ENCODE measurements around the gene CA7.
"Not testable (repeated sequence)": the region's sequence is repeated elsewhere in the genome, so short reads cannot be mapped to it uniquely, and the experiment has no call there.

Gene CA7

GRCh38 chr16:66847533-66848067, 3.4 kb downstream of the CA7 start:
- DNase-seq: no peak

GRCh38 chr16:66848172-66848571, 4.0 kb downstream of the CA7 start:
- DNase-seq: no peak

- no peak for DNase-seq
Observed at GRCh38 chr16:66849021-66849420, 4.8 kb downstream of the CA7 start.

- DNase-seq: no peak
Observed at GRCh38 chr16:66849549-66849948, 5.3 kb downstream of the CA7 start.

- no peak for DNase-seq
Observed at GRCh38 chr16:66850115-66850815, 6.1 kb downstream of the CA7 start.

GRCh38 chr16:66851166-66851964, 7.2 kb downstream of the CA7 start:
- DNase-seq: no peak

GRCh38 chr16:66853261-66854139, 9.3 kb downstream of the CA7 start:
- no peak for DNase-seq

- no peak for DNase-seq
Observed at GRCh38 chr16:66856184-66856730, 12.0 kb downstream of the CA7 start.

- DNase-seq: no peak
Observed at GRCh38 chr16:66856801-66857200, 12.6 kb downstream of the CA7 start.

GRCh38 chr16:66857437-66857836, 13.2 kb downstream of the CA7 start:
- no peak for DNase-seq

- no peak for DNase-seq
Observed at GRCh38 chr16:66858740-66859396, 14.7 kb downstream of the CA7 start.

GRCh38 chr16:66859397-66860068, 15.3 kb downstream of the CA7 start:
- DNase-seq: no peak

- no peak for DNase-seq
Observed at GRCh38 chr16:66862023-66862520, 17.9 kb downstream of the CA7 start.

- no peak for DNase-seq
Observed at GRCh38 chr16:66863707-66864106, 19.5 kb downstream of the CA7 start.

GRCh38 chr16:66869424-66869823, 25.2 kb downstream of the CA7 start:
- no peak for DNase-seq

- not testable (repeated sequence) for DNase-seq
Observed at GRCh38 chr16:66871363-66871762, 27.1 kb downstream of the CA7 start.

GRCh38 chr16:66871840-66872239, 27.6 kb downstream of the CA7 start:
- DNase-seq: no peak

GRCh38 chr16:66872559-66872942, 28.3 kb downstream of the CA7 start:
- DNase-seq: no peak

- DNase-seq: peak; percentile 79
Observed at GRCh38 chr16:66872943-66873684, 28.9 kb downstream of the CA7 start.

- no peak for DNase-seq
Observed at GRCh38 chr16:66873685-66874055, 29.5 kb downstream of the CA7 start.
